ENCODE measurements around the gene TMEM131L.
"Not testable (repeated sequence)": the region's sequence is repeated elsewhere in the genome, so short reads cannot be mapped to it uniquely, and the experiment has no call there.

Gene TMEM131L, protein sequence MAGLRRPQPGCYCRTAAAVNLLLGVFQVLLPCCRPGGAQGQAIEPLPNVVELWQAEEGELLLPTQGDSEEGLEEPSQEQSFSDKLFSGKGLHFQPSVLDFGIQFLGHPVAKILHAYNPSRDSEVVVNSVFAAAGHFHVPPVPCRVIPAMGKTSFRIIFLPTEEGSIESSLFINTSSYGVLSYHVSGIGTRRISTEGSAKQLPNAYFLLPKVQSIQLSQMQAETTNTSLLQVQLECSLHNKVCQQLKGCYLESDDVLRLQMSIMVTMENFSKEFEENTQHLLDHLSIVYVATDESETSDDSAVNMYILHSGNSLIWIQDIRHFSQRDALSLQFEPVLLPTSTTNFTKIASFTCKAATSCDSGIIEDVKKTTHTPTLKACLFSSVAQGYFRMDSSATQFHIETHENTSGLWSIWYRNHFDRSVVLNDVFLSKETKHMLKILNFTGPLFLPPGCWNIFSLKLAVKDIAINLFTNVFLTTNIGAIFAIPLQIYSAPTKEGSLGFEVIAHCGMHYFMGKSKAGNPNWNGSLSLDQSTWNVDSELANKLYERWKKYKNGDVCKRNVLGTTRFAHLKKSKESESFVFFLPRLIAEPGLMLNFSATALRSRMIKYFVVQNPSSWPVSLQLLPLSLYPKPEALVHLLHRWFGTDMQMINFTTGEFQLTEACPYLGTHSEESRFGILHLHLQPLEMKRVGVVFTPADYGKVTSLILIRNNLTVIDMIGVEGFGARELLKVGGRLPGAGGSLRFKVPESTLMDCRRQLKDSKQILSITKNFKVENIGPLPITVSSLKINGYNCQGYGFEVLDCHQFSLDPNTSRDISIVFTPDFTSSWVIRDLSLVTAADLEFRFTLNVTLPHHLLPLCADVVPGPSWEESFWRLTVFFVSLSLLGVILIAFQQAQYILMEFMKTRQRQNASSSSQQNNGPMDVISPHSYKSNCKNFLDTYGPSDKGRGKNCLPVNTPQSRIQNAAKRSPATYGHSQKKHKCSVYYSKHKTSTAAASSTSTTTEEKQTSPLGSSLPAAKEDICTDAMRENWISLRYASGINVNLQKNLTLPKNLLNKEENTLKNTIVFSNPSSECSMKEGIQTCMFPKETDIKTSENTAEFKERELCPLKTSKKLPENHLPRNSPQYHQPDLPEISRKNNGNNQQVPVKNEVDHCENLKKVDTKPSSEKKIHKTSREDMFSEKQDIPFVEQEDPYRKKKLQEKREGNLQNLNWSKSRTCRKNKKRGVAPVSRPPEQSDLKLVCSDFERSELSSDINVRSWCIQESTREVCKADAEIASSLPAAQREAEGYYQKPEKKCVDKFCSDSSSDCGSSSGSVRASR (N-terminal part only)

DNA sequence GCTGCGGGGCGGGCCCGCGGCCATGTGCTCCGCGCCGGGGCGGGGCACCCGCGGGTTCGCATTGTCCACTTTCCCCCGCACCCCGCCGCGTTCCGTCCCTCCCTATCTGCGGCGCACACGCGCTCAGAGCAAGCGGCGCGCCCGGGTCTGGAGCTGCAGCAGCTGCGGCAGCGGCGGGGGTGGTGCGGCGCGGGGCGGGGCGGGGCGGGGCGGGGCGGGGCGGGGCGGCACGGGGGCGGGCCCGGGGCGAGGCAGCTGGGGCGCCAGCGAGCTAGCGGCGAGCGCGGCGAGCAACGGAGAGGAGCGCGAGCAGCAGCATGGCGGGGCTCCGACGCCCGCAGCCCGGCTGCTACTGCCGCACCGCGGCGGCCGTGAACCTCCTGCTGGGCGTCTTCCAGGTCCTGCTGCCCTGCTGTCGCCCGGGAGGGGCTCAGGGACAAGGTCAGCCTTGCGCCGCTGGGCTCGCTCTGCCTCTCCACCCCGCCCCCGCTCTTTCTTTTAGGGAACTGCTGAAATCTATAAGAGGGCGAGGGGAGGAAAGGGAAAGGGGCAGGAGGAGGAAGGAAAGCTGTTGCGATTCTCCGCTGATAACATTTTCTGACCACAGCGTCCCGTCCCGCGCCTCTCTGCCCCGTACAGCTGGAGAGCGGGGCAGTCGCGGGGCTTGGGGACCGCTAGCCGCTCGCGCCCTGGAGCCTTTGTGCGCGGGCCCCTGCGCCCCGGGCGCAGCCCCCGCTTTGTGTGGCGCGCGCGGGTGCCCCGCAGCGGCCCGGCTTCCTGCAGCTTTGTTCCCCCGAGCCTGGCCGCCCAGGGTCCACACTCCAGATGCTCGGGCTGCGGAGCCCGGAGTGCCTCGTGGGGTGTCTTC lies at the start of gene TMEM131L:
TMEM131L (plus strand) TSS at position 280 of the 868 bp plus-strand sequence; CDS start at position 318, 38 bp downstream.
- H3K36me3 ChIP-seq, result peaks cover 0 to 28% (median 15%) of the 10 kb centered on the region in 11 experiments; a peak in 10 of 22 replicates
- peak within 1 kb of the TSS; percentile 75 to 99 (median 88) for H3K4me3 ChIP-seq

DNA sequence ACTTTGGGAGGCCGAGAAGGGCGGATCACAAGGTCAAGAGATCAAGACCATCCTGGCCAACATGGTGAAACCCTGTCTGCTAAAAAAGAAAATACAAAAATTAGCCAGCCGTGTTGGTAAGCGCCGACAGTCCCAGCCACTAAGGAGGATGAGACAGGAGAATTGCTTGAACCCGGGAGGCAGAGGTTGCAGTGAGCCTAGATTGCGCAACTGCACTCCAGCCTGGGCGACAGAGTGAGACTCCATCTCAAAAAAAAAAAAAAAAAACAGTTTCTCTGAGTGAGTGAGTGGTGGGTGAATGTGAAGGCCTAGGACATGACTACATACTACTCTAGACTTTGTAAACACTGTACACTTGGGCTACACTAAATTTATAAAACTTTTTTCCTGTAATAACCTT lies 49.7 kb upstream of the TMEM131L start:
- Histone ChIP-seq H3K4me1 (peaks cover 0 to 10% (median 3%) of the 10 kb centered on the region in 10 experiments; a peak in 5 of 20 replicates), H3K36me3 (peaks cover 0 to 53% (median 40%) of the 10 kb centered on the region in 11 experiments; a peak in 16 of 22 replicates)
- H3K4me2 ChIP-seq; H3K9ac ChIP-seq; H4K20me1 ChIP-seq; H3K4me3 ChIP-seq; H3K27ac ChIP-seq; H3K27me3 ChIP-seq; H3K9me3 ChIP-seq (replicated peaks in 1 of 11): not testable (repeated sequence)
- peak in 7 of 11 experiments; percentile 37 to 81 (median 54); a peak in 7 of 22 replicates for TF ChIP-seq Cebpa-rat (IDR thresholded peaks at IDR 0.05)

More for the DNA sequence above, at the start of gene TMEM131L:
- no peak for TF ChIP-seq Cebpa-rat (IDR thresholded peaks at IDR 0.05)
- H3K9me3 ChIP-seq (replicated peaks in 1 of 11), result no peaks in the 10 kb centered on the region
- peaks cover 45 to 64% (median 52%) of the 10 kb centered on the region in 10 experiments for H3K4me1 ChIP-seq
- peak within 1 kb of the TSS; percentile 93 to 99 (median 97) for H3K4me2 ChIP-seq
- peak within 1 kb of the TSS; percentile 77 to 98 (median 94) for H3K9ac ChIP-seq
- H4K20me1 ChIP-seq, result peaks cover 0 to 50% (median 43%) of the 10 kb centered on the region in 11 experiments; a peak in 20 of 22 replicates
- H3K27me3 ChIP-seq, result no peaks in the 10 kb centered on the region
- H3K27ac ChIP-seq, result peak within 1 kb of the TSS; percentile 21 to 96 (median 93); a peak in 21 of 22 replicates

DNA sequence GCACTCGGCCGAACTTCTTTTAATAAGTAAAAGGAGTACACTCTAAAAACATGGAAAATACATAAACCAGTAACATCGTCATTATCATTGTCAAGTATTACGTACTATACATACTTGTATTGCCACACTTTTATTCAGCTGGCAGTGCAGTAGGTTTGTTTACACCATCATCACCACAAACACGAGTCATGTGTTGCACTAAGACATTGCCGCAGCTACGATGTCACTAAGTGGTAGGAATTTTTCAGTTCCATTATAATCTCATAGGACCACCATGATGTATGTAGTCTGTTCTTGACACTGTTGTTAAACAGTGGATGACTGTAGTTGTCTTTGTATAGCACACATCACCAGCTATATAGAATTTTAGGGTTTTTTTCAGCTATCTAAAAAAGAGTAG lies 48.0 kb upstream of the TMEM131L start:
- H3K4me2 ChIP-seq, result no peak overlapping the region
- H3K27ac ChIP-seq, result no peak overlapping the region
- H3K9ac ChIP-seq, result no peak overlapping the region
- peaks cover 0 to 9% (median 2%) of the 10 kb centered on the region in 10 experiments; a peak in 5 of 20 replicates for H3K4me1 ChIP-seq
- no peaks in the 10 kb centered on the region for H4K20me1 ChIP-seq
- no peak overlapping the region for H3K4me3 ChIP-seq
- H3K27me3 ChIP-seq, result no peaks in the 10 kb centered on the region
- peaks cover 0 to 40% (median 29%) of the 10 kb centered on the region in 11 experiments; a peak in 16 of 22 replicates for H3K36me3 ChIP-seq
- no peak for TF ChIP-seq Cebpa-rat (IDR thresholded peaks at IDR 0.05)
- H3K9me3 ChIP-seq (replicated peaks in 1 of 11), result no peaks in the 10 kb centered on the region

DNA sequence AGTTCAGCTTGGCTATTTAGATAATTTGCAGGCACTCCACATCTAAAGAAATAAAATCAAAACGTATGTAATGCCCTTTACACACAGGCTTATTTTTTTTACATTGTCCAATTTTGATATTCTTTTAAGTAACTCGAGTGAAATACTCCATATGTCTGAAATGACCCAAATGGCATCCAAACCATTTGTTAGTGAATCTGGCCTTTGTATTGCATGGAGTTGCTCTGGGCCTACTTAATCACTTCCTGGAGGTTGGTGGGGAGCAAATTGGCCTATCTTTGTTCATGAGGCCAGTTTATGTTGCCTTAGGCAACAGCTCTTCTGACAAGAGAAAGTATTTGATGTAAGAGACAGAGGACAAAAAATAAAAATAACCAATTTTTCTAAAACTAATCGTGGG lies 47.6 kb upstream of the TMEM131L start:
- Histone ChIP-seq H3K36me3 (peaks cover 0 to 36% (median 25%) of the 10 kb centered on the region in 11 experiments; a peak in 16 of 22 replicates), H4K20me1 (no peaks in the 10 kb centered on the region), H3K4me3 (no peak overlapping the region), H3K4me1 (peaks cover 0 to 5% (median under 1%) of the 10 kb centered on the region in 10 experiments; a peak in 5 of 20 replicates), H3K4me2 (no peak overlapping the region), H3K9ac (no peak overlapping the region), H3K27me3 (no peaks in the 10 kb centered on the region), H3K9me3 (replicated peaks in 1 of 11) (no peaks in the 10 kb centered on the region), H3K27ac (no peak overlapping the region)
- no peak for TF ChIP-seq Cebpa-rat (IDR thresholded peaks at IDR 0.05)

DNA sequence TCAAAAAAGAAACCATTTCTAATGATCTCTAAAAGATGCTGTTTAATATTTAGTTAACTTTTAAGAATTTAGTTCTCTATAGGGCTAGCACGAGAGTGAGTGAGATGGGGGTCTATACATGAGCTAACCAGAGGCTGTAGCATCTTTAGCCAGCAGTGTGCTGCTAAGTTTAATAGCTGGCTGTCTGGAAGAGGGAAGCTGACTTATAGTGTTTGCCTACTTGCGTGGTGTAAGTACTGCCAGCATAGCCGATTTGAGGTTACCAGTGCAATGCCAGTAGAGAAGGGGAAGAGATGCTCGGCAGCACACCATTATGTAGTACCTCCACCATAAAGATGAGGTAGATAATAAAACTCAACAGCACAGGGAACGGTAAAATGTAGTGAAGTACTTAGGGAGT lies 47.1 kb upstream of the TMEM131L start:
- Histone ChIP-seq H3K9ac (no peak overlapping the region), H3K27ac (no peak overlapping the region), H3K36me3 (peaks cover 0 to 34% (median 23%) of the 10 kb centered on the region in 11 experiments; a peak in 16 of 22 replicates), H3K4me2 (no peak overlapping the region), H3K27me3 (no peaks in the 10 kb centered on the region), H4K20me1 (no peaks in the 10 kb centered on the region), H3K4me1 (no peaks in the 10 kb centered on the region), H3K9me3 (replicated peaks in 1 of 11) (no peaks in the 10 kb centered on the region), H3K4me3 (no peak overlapping the region)
- no peak for TF ChIP-seq Cebpa-rat (IDR thresholded peaks at IDR 0.05)

DNA sequence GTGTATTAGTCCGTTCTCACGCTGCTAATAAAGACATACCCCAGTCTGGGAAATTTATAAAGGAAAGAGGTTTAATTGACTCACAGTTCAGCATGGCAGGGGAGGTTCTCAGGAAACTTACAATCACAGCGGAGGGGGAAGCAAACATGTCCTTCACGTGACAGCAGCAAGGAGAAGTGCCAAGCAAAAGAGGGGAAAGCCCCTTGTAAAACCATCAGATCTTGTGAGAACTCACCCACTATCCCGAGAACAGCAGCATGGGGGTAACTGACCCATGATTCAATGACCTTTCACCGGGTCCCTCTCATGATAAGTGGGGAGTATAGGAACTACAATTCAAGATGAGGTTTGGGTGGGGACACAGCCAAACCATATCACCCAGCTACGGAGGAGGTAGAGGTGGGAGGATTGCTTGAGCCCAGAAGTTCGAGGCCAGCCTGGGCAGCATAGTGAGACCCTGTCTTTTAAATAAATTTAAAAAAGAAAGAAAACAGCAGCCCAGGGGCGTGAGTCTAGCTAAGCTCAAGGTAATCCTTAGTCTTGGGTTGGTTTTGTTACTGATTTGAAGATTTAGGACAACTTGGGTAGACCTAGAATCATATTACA lies 46.4 kb upstream of the TMEM131L start:
- TF ChIP-seq Cebpa-rat (IDR thresholded peaks at IDR 0.05), result no peak
- Histone ChIP-seq H3K27me3 (no peaks in the 10 kb centered on the region), H3K36me3 (peaks cover 0 to 30% (median 19%) of the 10 kb centered on the region in 11 experiments; a peak in 16 of 22 replicates), H3K4me2 (no peak overlapping the region), H4K20me1 (no peaks in the 10 kb centered on the region), H3K9me3 (replicated peaks in 1 of 11) (no peaks in the 10 kb centered on the region), H3K4me3 (no peak overlapping the region), H3K4me1 (no peaks in the 10 kb centered on the region), H3K27ac (no peak overlapping the region), H3K9ac (no peak overlapping the region)

DNA sequence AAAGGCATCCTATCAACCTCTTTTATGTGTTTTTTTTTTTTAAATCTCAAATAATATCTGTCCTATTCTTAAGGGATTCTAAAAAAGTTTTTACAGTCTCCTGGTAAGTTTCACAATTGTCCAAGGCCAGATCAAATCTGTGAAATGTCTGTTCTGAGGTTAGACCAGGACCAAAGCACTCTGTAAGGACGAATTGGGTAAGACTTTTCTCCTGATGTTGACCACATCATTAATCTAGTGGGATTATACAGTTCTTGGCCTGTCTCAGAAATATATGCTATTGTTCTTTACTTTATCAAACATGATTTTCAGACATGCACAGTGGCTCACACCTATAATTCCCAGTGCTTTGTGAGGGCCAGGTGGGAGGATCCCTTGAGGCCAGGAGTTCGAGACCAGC lies 45.8 kb upstream of the TMEM131L start:
- Histone ChIP-seq H3K27me3 (no peaks in the 10 kb centered on the region), H3K36me3 (peaks cover 0 to 24% (median 17%) of the 10 kb centered on the region in 11 experiments; a peak in 16 of 22 replicates), H3K4me2 (no peak overlapping the region), H3K9ac (no peak overlapping the region), H3K27ac (no peak overlapping the region), H4K20me1 (no peaks in the 10 kb centered on the region), H3K4me3 (no peak overlapping the region), H3K9me3 (replicated peaks in 1 of 11) (peaks cover 0 to 3% (median 0%) of the 10 kb centered on the region in 11 experiments; a peak in 1 of 22 replicates), H3K4me1 (peaks cover 0 to 3% (median 0%) of the 10 kb centered on the region in 10 experiments; a peak in 7 of 20 replicates)
- no peak for TF ChIP-seq Cebpa-rat (IDR thresholded peaks at IDR 0.05)
